Right lobe of liver (tissue), 4 donors: ENCODE measurements around the gene ARHGAP12.

Source experiments
- CTCF ChIP-seq, 4 donors: fragments of 200-600 bp in 3 of 4; fragments of 450-650 bp in 1 of 4; IDR thresholded peaks; one replicate each; pipeline versions ENCODE4 v1.5.1 to v1.8.0; 2016 to 2022; ENCODE audit warnings: antibody characterized with exemption in 4 of 4, mild to moderate bottlenecking in 2 of 4
- POLR2A ChIP-seq: fragments of 450-650 bp; IDR thresholded peaks from one replicate; pipeline ENCODE4 v1.6.1; 2017; ENCODE audit warnings: antibody characterized with exemption, mild to moderate bottlenecking
- donor health status: DM: no; HTN: no; CAD: no.
- donor health status: DM: no; HTN: no; CAD: no.
- donor health status: DM: no; HTN: yes; CAD: no.

- TF ChIP-seq CTCF (IDR thresholded peaks at IDR 0.05) (no peak), POLR2A (no peak)
Measured at GRCh38 chr10:31773749-31774298, 154.8 kb downstream of the ARHGAP12 start.
